SH-SY5Y (cell line): ENCODE data around the gene MINK1.

Source experiments
- GATA2 ChIP-seq: IDR thresholded peaks from 2 replicates; pipeline ENCODE4 v1.6.1; 2011; ENCODE audit warnings: mild to moderate bottlenecking, low read depth, low read length
- GATA3 ChIP-seq: IDR thresholded peaks from 2 replicates; pipeline ENCODE4 v1.6.1; 2011; ENCODE audit warnings: low read depth, mild to moderate bottlenecking, low read length, moderate library complexity

GRCh38 chr17:4913994-4914393 is 80.9 kb downstream of the MINK1 start:
- TF ChIP-seq GATA2 (no peak), GATA3 (no peak)
